HG03064 (cell line): ENCODE measurements around the gene NBR1.
"Not testable (repeated sequence)": the region's sequence is repeated elsewhere in the genome, so short reads cannot be mapped to it uniquely, and the experiment has no call there.

Experiments
- ATAC-seq: cut with Tn5 transposase; IDR thresholded peaks from one replicate; pipeline ENCODE4 v1.9.1; 2021; ENCODE audit warnings: low read depth; ENCODE audit not compliant: unreplicated experiment

NBR1 gene

DNA sequence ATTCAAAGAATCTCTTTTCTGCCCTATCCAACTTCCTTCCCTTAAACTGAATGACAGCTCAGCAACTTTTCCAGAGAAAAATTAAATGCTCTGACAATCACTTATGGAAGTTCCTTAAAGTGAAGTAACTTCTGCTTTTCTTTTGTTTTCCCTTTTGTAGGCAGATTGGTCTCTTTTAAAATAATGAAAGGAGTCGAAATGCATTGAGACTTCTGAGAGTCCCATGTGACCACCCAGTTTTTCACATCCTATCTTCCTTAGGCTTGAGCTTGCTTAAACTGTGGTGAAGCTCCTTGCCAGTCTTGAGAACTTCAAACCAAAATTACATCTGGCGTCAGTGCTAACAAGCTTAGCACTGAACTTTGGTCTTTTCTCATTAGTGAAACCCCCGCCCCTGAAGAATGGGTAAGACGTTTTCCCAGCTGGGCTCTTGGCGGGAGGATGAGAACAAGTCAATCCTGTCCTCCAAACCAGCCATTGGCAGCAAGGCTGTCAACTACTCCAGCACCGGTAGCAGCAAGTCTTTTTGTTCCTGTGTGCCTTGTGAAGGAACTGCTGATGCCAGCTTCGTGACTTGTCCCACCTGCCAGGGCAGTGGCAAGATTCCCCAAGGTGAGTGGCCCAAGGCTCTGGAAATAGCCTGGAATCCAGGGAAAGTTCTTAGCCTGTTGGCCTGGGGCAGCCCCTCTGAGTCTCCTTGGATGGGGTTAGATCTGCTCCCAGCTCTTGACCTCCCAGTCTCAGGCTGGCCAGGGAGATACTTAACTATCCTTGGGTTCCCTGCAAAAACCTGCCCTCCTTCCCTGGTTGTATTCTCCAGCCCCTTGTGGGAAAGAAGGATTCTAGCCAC, 41.9 kb downstream of the NBR1 start:
- ATAC-seq = no peak

DNA sequence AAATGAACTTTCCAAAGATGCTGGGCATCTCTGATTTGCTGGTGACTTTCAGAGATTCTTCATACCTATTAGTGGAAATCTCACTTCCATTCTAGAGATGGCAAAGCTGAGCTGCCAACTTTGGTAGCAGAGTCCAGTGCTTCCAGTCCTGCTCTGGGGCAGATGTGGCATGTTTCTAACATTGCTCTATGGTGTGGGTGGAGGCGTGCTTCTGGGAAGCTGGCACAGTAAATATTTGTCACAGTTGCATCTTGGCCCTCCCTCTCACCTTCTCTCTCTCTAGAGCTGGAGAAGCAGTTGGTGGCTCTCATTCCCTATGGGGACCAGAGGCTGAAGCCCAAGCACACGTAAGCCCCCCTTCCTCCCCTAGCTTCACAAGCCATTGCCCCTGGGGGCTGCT, 42.5 kb downstream of the NBR1 start:
- no peak for ATAC-seq

DNA sequence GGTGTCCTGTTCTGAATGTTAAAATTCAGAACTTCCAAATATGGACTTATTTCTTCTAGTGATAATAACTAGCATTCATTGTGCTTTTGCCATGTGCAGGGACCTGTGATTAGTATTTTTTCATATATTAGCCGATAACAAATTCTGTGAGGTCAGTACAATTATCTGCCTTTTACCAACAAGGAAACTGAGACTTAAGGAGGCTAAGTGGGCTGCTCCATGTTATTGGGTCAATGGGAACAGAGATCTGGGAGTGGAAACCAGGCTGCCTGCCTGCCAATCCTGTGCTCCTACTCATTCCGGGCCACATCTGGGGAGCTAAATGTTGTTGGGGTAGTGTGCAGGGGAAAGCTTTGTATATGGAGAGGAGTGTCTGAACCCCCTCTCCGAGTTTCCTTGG, 44.3 kb downstream of the NBR1 start:
- no peak for ATAC-seq

DNA sequence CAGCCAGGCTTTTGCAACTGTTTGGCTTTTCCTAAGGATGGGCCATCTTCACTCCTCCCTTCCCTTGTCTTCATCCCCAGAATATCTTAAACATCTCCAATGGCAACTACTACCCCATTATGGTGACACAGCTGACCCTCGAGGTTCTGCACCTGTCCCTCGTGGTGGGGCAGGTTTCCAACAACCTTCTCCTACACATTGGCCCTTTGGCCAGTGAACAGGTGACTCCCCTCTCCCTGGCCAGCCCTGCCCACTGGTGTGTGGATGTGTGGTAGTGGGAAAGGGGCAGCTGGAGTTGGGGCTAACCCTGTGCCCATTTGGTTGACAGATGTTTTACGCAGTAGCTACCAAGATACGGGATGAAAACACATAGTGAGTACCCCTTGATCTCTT, 45.4 kb downstream of the NBR1 start:
- no peak for ATAC-seq

DNA sequence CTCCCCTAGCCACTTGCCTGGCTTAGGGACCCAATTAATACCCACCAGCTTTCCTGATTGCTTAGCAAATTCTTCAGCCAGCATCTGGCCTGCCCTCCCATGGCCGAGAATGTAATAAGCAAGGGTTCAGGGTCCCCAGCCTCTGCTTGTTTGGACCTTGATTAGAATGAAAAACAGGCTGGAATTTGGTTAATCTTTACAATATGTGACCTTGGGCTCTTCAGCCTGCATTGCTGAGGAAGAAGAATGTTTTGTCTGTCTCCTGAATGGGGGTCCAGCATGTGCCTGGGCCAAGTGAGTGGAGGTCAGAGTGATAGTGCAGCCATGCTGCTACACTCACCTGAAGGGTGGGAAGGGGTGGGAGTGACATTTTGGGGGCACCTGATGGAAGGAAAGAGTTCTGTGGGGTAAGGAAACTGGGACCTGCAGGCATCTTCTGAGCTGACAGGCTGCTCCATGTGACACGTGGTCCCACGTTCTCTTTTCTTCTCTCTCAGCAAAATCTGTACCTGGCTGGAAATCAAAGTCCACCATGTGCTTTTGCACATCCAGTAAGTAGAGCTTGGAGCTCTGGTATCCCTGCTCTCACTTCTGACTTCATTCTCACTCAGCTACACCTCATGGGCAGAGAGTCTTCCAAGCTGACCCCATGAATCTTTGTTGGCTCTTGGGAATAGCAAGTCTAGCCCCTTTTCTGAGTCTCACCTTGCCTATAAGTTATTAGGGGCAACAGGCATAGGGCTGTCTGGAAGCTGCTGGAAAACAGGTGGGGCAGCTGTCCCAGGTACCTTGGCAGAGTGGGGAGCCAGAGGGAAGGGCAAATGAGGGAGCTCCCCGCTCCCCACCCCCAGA, 46.0 kb downstream of the NBR1 start:
- ATAC-seq = no peak

DNA sequence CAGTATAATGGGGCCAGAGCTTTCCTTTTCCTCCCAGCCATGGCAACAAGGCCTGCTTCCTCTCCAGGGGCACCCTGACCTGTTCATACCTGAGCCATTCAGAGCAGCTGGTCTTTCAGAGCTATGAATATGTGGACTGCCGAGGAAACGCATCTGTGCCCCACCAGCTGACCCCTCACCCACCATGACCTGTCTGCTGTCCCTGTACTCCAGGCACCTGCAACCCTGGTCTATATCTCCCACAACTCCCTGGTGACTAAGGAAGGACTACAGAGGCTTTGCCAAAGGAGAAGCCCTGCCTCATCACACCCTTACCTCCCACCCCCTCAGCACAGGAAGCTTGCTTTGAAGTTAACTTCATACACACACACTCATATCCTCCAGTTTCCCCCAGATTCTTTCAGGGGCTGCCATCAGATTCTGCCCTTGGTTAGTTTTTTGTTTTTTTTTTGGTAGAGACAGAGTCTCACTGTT, 46.6 kb downstream of the NBR1 start:
- ATAC-seq = no peak

DNA sequence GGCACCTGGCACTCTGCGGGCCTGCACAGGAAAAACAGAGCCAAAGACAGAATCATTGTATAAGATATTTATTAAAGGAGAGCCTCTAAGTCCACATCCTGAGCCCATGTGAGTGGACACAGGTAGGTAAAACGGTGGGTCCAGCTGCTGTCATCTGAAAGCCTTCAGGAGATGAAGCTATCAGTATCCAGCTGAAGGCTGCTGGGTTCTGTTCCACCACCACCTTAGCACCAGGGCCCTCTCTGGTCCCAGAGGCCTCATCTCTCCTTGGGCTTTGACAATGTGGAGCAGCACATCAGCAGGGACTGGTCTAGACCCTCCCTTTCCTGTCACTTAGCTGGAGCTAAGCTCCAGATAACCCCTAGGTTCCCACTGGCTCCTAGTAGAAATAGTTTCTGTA, 48.0 kb downstream of the NBR1 start:
- ATAC-seq = no peak

DNA sequence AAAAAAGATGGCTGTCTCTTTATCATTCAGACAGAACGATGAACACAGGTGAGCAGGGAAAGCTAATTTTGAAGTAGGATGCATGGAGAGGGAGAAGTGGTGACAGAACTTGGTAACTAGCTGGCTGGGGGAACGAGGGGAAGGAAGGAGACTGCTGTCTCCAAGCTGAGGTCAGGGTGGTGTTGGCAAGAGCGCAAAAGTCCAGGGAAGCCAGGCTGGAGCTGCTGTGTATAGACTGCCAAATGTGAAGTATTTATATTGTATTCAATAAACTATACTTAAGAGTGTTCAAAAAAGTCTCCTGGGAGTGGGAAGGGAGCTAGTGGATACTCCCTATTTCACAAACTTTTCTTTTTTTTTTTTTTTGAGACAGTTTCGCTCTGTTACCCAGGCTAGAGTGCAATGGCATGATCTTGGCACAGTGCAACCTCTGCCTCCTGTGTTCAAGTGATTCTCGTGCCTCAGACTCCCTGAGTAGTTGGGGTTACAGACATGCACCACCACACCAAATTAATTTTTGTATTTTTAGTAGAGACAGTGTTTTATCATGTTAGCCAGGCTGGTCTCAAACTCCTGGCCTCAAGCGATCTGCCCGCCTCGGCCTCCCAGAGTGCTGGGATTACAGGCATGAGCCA, 48.8 kb downstream of the NBR1 start:
- ATAC-seq = no peak

DNA sequence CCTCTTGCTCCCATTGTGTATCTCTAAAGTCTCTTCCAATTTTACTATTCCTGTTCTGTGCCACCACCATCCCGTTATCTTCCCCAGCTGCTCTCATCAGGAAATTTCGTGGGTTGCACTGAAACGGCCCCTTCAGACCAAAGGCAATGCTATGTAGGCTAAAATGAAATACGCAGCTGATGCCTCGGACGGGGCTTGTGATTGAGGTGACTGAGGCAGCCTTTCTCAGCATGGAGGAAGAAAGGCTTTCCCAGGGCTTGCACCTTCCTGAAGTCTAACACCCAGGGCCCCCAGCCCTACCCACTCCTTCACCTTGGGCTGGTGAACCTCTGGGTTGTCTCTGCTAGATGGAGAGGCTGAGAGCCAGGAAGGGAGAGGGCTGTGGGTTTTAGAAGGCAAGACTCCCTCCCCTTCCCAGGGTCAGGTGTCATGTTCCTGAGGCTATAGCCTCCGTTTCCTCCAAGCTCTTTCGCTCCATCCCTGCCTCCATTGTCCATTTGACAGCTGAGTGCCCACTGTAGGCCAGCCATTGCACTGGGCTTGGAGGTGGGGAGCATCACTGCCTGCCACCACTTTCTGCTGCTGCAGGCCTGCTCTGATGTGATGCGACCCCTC, 49.6 kb downstream of the NBR1 start:
- no peak for ATAC-seq

DNA sequence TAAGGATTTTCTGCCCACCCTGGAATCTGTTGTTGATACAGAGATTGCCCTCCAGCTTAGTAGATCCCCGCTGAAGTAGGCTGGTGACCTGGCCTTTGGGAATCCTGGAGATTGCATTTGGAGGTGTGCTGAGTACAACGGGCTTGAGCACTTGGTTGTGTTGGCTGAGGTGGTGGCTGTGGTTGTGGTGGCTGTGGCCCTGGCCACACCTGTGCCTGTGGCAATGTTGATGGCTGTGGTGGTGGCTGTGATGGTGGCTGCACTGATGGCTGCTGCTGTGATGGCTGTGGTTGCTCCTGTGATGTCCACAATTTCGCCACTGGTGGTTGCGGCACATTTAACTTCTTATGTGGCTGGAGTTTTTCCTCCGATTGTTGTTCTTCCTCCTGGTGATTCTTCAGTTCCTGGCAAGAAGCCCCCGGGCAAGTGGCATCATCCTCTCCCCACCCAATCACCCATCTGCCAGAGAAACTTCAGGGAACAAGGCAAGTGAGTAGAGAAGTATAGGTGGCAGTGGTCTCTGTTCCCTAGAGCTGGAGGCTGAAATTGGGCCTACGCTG, 53.2 kb downstream of the NBR1 start:
- ATAC-seq = no peak

DNA sequence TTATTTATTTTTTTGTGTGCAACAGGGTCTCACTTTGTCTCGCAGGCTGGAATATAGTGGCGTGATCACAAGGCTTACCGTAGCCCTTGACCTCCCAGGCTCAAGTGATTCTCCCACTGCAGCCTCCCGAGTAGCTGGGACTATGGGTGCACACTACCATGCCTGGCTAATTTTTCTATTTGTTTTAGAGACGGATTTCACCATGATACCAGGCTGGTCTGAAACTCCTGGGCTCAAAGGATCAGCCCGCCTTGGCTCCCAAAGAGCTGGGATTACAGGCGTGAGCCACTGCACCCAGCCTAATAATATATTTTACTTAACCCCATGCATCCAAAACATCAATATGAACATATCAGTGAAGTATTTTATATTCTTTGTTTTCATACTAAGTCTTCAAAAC, 55.4 kb downstream of the NBR1 start:
- no peak for ATAC-seq

DNA sequence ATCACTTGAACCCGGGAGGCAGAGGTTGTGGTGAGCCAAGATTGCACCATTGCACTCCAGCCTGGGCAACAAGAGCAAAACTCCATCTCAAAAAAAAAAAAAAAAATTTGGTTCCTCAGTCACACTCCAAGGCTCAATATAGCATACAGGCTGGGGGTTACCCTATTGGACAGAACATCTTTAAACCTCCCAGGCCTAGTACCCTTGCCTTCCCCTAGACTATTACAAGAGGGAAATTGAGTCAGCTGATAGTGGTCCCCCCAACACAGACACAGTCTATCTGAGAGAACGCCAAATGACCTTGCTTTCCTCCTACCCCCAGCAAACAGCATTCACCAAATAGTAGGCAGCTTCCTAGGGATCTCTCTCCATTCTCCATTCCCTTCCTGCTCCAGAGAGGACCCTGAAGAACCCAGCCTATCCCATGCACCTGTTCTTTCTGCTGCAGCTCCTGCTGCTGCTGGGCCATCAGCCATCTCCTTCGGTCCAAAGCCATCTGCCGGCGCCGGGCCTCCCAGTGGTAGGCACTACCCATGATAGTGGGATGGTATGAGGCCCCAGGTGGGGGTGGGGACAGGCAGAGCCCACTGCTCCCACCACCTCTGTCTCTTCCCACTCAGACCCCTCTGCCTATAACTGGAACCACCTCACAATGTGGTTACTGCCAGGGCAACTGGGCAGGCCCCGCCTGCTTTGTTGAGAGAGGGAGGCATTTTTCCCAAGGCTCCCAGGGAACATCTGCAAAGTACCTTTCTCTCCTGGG, 57.2 kb downstream of the NBR1 start, which contains the start of gene CCDC200:
Gene CCDC200, minus strand, starts transcription at position 604 of the 763 bp plus-strand sequence. Its CDS starts 69 bp downstream, at position 535.
- not testable (repeated sequence) for ATAC-seq

DNA sequence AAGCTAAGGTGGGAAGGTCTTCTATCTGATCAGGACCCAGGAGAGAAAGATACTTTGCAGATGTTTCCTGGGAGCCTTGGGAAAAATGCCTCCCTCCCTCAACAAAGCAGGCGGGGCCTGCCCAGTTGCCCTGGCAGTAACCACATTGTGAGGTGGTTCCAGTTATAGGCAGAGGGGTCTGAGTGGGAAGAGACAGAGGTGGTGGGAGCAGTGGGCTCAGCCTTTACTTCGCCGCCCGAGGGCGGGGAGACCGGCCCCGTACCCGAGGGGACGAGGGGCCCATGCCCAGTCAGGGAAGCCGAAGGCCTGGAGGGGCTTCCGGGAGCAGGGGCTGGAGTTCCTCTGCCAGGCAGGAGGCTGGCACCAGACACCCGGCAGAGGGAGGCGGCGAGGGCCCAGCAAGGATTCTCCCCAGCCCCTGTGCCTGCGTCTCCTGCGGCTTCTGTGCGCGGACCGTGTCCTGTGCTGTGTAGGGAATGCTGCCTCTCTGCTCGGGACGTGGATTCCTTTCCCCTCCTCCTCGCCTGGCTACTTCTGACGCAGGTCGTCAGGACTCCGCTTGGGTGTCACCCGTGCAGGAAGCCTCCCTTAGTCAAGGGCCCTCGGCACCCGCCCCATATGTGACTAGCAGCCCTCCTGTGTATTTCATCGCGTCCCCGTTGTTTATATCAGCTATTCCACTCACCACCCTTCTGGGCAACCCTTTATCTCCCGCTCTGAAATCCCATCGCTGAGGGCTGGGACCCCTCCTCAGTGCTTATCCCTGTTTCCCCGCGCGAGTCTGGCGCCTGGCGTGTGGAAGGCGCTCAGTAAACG, 60.4 kb downstream of the NBR1 start:
- not testable (repeated sequence) for ATAC-seq

DNA sequence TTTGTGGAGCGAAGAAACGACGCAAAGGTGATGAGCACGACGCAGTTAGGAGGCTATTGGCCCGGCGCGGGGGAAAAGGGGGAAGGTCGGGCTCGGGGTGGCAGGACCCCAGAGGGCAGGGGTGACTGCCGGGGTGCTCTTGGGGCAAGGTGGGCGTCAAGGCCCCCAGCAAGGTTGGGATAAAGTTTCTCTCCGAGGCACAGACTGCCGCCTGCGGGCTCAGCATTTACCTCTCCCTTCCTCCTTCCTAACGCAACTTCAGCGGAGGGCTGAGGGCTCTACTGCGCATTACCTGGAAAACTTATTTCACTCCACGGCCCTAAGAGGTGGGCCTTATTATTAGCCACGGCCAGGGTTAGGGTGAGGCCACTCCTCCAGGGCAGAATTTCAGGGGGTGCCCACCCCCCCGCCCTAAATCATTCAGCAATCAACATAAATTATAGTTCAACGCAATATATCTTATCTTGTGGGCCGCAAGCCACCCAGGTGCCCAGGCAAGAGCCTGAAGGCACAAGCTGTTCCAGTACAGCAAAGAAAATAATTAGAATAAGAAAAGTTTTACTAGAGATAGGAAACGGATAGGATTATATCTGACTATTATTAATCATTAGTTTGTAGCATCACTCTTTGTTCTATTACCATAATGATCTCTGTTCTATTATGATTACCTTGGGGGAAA, 61.1 kb downstream of the NBR1 start:
- ATAC-seq = not testable (repeated sequence)

DNA sequence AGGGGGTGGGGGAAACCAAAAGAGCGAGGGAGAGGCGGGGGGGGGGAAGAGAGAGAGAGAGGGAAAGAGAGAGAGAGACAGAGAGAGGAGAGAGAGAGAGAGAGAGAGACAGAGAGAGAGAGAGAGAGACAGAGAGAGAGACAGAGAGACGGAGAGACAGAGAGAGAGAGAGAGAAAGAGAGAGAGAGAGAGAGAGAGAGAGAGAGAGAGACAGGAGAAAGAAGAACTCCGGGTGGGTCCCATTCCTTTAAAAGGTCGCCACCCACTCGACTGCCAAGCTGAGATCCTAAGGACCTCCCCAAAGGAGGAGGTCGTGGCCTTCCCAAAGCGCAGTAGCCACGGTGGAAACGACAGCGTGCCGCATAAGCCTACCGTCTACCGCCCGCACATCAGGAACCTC, 62.2 kb downstream of the NBR1 start:
- not testable (repeated sequence) for ATAC-seq

DNA sequence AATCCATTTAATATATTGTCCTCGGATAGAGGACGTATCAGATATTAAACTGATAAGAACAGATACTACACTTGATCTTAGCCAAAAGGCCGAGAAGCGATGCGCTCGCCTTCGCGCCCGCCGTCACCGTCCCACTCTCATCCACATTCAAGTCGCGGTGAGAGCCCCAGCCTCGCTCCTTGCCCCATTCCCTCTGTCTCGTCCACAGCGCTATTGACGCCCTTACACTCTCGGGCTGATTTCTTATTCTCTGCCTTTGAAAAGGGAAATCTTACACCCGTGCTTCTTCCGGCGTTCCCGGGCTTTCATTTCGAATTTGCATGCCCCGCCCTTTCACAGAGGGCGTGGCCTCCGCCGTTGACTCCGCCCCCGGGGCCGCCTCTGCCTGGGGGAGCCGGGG, 62.9 kb downstream of the NBR1 start, which contains the start of gene RNU2-1:
Gene RNU2-1, minus strand, starts transcription at position 101 of the 400 bp plus-strand sequence.
- ATAC-seq = not testable (repeated sequence)

DNA sequence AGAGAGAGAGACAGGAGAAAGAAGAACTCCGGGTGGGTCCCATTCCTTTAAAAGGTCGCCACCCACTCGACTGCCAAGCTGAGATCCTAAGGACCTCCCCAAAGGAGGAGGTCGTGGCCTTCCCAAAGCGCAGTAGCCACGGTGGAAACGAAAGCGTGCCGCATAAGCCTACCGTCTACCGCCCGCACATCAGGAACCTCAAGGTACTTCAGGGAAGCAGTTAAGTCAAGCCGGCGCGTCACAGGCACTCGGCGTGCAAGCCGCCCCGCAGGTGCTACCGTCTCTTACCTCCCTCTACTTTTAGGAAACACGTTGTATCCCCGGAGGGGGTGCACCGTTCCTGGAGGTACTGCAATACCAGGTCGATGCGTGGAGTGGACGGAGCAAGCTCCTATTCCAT, 68.6 kb downstream of the NBR1 start:
- ATAC-seq = not testable (repeated sequence)
